HAP-1 (cell line): ENCODE measurements around the gene MAST2.

Experiments
- DNase-seq, 2 experiments: peaks; one replicate each; pipeline ENCODE4 v3.0.0-alpha.2; 2016 to 2020; ENCODE audit warnings: low spot score in 2 of 2
- H3K27me3 ChIP-seq: fragments of 250-450 bp; sonication (Bioruptor Pico); 2 replicates; pipeline ENCODE4 v1.5.1; 2020; ENCODE audit warnings: low read depth, mild to moderate bottlenecking, moderate library complexity
- H3K36me3 ChIP-seq: fragments of 250-450 bp; sonication (Bioruptor Pico); replicated peaks from 2 replicates; pipeline ENCODE4 v1.5.1; 2020; ENCODE audit warnings: mild to moderate bottlenecking
- H3K4me1 ChIP-seq: fragments of 250-450 bp; sonication (Bioruptor Pico); 2 replicates; pipeline ENCODE4 v1.5.1; 2020; ENCODE audit warnings: mild to moderate bottlenecking
- H3K4me3 ChIP-seq: fragments of 250-450 bp; sonication (Bioruptor Pico); 2 replicates; pipeline ENCODE4 v1.5.1; 2020; ENCODE audit warnings: mild to moderate bottlenecking, moderate library complexity
- H3K9me3 ChIP-seq: fragments of 250-450 bp; sonication (Bioruptor Pico); 2 replicates; pipeline ENCODE4 v1.5.1; 2020; ENCODE audit warnings: mild to moderate bottlenecking, moderate library complexity
- in situ Hi-C: fragments of 300-500 bp; cut with MboI; formaldehyde crosslinking; loops from 3 replicates; pipeline ENCODE4 v1.14.3; 2020; ENCODE audit warnings: low sequenced_read_pairs, inconsistent platforms, mixed read lengths

MAST2 gene

DNA sequence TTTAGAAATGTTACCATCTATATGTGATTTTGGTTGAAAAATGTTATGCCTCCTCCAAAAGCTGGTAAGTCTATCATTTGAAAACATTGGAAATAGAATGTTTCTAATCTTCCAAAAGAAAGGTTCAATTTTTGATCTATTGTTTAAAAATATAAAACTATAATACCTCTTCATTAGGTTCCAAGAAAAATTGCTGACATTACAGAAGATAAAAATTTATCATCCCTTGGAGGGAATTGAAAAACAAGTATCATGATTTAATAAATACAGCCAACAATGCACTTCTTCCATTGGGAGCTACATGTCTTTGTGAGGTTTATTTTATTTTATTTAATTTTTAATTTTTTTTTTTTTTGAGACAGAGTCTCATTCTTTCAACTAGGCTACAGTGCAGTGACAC lies 180.6 kb downstream of the MAST2 start:
- Histone ChIP-seq H3K9me3 (no peaks in the 10 kb centered on the region), H3K4me3 (no peak overlapping the region), H3K4me1 (peaks cover 7% of the 10 kb centered on the region), H3K36me3 (no peaks in the 10 kb centered on the region), H3K27me3 (no peaks in the 10 kb centered on the region)
- no peak for DNase-seq
- in situ Hi-C loops = no loop called here

DNA sequence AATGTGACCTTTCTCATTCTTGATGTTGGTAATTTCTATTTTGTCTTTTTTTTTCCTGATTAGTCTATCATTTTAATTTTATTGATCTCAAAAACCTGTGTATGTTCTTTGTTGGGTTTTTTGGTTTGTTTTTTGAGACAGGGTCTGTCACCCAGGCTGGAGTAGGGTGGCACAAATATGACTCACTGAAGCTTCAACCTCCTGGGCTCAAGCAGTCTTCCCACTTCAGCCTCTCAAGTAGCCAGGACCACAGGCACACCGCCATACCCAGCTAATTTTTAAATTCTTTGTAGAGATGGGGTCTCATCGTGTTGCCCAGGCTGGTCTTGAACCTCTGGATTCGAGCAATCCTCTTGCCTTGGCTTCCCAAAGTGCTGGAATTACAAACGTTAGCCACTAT lies 183.8 kb downstream of the MAST2 start:
- in situ Hi-C loops = no loop called here
- Histone ChIP-seq H3K4me3 (no peak overlapping the region), H3K36me3 (no peaks in the 10 kb centered on the region), H3K9me3 (no peaks in the 10 kb centered on the region), H3K4me1 (no peaks in the 10 kb centered on the region), H3K27me3 (no peaks in the 10 kb centered on the region)
- DNase-seq = no peak

DNA sequence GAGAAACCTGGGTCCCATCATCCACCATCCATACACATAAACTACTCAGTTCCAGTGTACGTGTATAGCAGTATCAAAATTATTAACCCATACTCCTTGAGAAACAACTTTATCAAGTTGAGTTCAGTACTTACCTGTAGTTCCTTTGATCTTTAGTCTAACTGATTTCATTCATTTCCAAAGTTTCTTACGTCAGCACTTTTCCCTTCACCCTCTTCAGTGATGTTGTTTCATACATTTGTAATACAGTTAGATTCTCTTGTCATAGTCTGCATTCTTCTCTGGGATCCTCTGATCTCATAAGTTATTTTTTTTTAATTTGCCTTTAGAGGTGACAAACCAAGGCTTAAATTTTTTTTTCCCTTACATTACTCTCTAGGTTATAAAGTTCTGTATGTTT lies 185.8 kb downstream of the MAST2 start:
- H3K9me3 ChIP-seq = no peaks in the 10 kb centered on the region
- in situ Hi-C loops = no loop called here
- H3K4me1 ChIP-seq = no peaks in the 10 kb centered on the region
- no peak for DNase-seq
- H3K4me3 ChIP-seq = no peak overlapping the region
- no peaks in the 10 kb centered on the region for H3K36me3 ChIP-seq
- no peaks in the 10 kb centered on the region for H3K27me3 ChIP-seq

DNA sequence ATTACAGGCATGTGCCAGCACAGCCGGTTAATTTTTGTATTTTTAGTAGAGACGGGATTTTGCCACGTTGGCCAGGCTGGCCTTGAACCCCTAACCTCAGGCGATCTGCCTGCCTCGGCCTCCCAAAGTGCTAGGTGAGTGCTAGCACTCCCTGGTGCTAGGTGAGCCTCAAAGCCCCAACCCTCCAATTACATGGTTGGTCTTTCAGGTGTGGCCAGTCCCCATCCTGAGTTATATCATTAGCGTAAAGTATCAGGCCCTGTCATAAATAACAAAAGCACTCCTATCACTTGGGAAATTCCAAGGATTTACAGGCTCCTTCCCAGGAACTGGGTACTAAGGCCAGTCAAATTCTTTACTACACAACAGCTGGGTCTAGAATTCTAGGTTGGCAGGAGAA lies 191.0 kb downstream of the MAST2 start:
- Histone ChIP-seq H3K4me1 (no peaks in the 10 kb centered on the region), H3K9me3 (no peaks in the 10 kb centered on the region), H3K36me3 (no peaks in the 10 kb centered on the region), H3K4me3 (no peak overlapping the region), H3K27me3 (no peaks in the 10 kb centered on the region)
- in situ Hi-C loops = no loop called here
- DNase-seq = no peak

GRCh38 chr1:45995298-45995697 lies 191.9 kb downstream of the MAST2 start:
- H3K27me3 ChIP-seq = no peaks in the 10 kb centered on the region
- H3K36me3 ChIP-seq = no peaks in the 10 kb centered on the region; the same call in 1 of the 2 replicates
- in situ Hi-C loops = no loop called here
- no peaks in the 10 kb centered on the region for H3K9me3 ChIP-seq
- H3K4me1 ChIP-seq = no peaks in the 10 kb centered on the region
- no peak for DNase-seq
- H3K4me3 ChIP-seq = no peak overlapping the region

- Histone ChIP-seq H3K36me3 (no peaks in the 10 kb centered on the region; the same call in 1 of the 2 replicates), H3K4me3 (no peak overlapping the region), H3K27me3 (no peaks in the 10 kb centered on the region), H3K4me1 (no peaks in the 10 kb centered on the region), H3K9me3 (no peaks in the 10 kb centered on the region)
- in situ Hi-C loops = no loop called here
- no peak for DNase-seq
Observed at GRCh38 chr1:45998020-45998617, 194.7 kb downstream of the MAST2 start.

GRCh38 chr1:45999507-45999906 lies 196.1 kb downstream of the MAST2 start:
- Histone ChIP-seq H3K9me3 (no peaks in the 10 kb centered on the region), H3K4me3 (no peak overlapping the region), H3K27me3 (no peaks in the 10 kb centered on the region), H3K36me3 (no peaks in the 10 kb centered on the region; the same call in 1 of the 2 replicates), H3K4me1 (no peaks in the 10 kb centered on the region)
- in situ Hi-C loops = no loop called here
- no peak for DNase-seq

DNA sequence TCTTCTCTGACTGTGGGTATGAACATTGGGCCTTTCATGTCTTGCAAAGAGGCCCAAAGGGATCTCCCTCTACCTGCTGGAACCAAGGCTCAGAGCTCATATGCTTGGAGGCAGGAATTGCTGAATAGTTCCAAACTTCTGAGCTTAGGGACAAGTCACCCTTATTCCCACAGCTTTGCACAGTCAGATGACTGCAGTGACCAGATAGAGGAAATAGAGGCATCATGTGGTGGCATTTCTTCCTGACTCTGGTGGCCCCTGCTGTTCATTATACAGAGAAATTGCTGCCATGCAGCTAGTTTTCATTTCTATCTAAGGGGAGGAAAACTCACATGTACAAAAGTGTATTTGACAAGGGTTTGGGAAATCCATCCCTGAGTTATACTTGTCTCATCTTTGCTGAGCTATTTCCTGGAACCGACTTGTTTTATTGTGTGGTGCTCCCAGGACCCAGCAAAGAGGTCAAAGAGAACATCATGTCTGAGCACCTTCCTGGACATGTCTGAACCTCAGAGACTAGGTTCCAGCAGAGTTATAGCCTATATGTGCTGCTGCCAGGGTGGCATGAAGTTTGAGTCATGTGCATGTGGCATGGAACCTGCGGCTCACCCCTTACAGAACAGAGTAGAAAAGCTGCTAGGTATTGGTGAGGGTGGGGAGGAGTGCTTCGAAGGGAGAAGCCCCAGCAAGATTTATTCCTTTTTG lies 197.8 kb downstream of the MAST2 start:
- peaks cover 6% of the 10 kb centered on the region for H3K36me3 ChIP-seq
- in situ Hi-C loops = no loop called here
- H3K4me3 ChIP-seq = no peak overlapping the region
- no peaks in the 10 kb centered on the region for H3K27me3 ChIP-seq
- DNase-seq = no peak
- H3K9me3 ChIP-seq = no peaks in the 10 kb centered on the region
- no peaks in the 10 kb centered on the region for H3K4me1 ChIP-seq

- H3K4me1 ChIP-seq = no peaks in the 10 kb centered on the region
- no peak for DNase-seq
- no peaks in the 10 kb centered on the region for H3K27me3 ChIP-seq
- in situ Hi-C loops = no loop called here
- no peak overlapping the region for H3K4me3 ChIP-seq
- H3K9me3 ChIP-seq = no peaks in the 10 kb centered on the region
- peaks cover 18% of the 10 kb centered on the region for H3K36me3 ChIP-seq
Observed at GRCh38 chr1:46002551-46003150, 199.2 kb downstream of the MAST2 start.

- H3K36me3 ChIP-seq = peaks cover 21% of the 10 kb centered on the region
- H3K4me1 ChIP-seq = no peaks in the 10 kb centered on the region
- in situ Hi-C loops = no loop called here
- H3K4me3 ChIP-seq = no peak overlapping the region
- H3K9me3 ChIP-seq = no peaks in the 10 kb centered on the region
- no peaks in the 10 kb centered on the region for H3K27me3 ChIP-seq
- no peak for DNase-seq
Observed at GRCh38 chr1:46003315-46003714, 199.9 kb downstream of the MAST2 start.

DNA sequence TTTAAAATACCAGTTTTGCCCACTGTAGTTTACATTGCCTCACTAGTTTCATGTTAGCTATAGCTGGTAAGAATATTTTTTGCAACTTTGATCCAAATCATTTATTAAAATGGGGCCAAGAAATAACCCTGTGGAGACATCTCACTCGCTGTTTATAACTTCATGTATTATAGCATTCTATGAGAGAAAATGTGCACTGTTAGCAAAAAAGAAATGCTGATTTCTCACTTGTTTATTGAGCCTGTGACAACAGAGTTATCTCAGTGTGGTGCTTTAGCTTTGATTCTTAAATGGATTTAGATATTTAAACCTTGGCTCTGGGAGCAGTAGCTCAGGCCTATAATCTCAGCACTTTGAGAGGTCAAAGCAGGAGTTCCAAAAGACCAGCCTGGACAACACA lies 201.1 kb downstream of the MAST2 start:
- no peaks in the 10 kb centered on the region for H3K4me1 ChIP-seq
- DNase-seq = no peak
- peaks cover 33% of the 10 kb centered on the region for H3K36me3 ChIP-seq
- in situ Hi-C loops = no loop called here
- no peak overlapping the region for H3K4me3 ChIP-seq
- no peaks in the 10 kb centered on the region for H3K27me3 ChIP-seq
- H3K9me3 ChIP-seq = no peaks in the 10 kb centered on the region

- H3K27me3 ChIP-seq = no peaks in the 10 kb centered on the region
- no peak overlapping the region for H3K4me3 ChIP-seq
- DNase-seq = no peak
- peaks cover 43% of the 10 kb centered on the region for H3K36me3 ChIP-seq
- in situ Hi-C loops = no loop called here
- no peaks in the 10 kb centered on the region for H3K4me1 ChIP-seq
- H3K9me3 ChIP-seq = no peaks in the 10 kb centered on the region
Observed at GRCh38 chr1:46005594-46005993, 202.2 kb downstream of the MAST2 start.

- Histone ChIP-seq H3K9me3 (no peaks in the 10 kb centered on the region), H3K27me3 (no peaks in the 10 kb centered on the region), H3K36me3 (peaks cover 63% of the 10 kb centered on the region), H3K4me1 (no peaks in the 10 kb centered on the region), H3K4me3 (no peak overlapping the region)
- DNase-seq = no peak
- in situ Hi-C loops = no loop called here
Observed at GRCh38 chr1:46008585-46008984, 205.2 kb downstream of the MAST2 start.

- Histone ChIP-seq H3K9me3 (no peaks in the 10 kb centered on the region), H3K27me3 (no peaks in the 10 kb centered on the region), H3K4me1 (no peaks in the 10 kb centered on the region), H3K4me3 (no peak overlapping the region), H3K36me3 (peaks cover 63% of the 10 kb centered on the region)
- DNase-seq = no peak
- in situ Hi-C loops = no loop called here
Observed at GRCh38 chr1:46010611-46011010, 207.2 kb downstream of the MAST2 start.
